ENCODE data around the gene DHX32.
"Not testable (repeated sequence)": the region's sequence is repeated elsewhere in the genome, so short reads cannot be mapped to it uniquely, and the experiment has no call there.

The DHX32 gene

GRCh38 chr10:125896088-125896934, 15.2 kb upstream of the DHX32 start, which contains the start of gene FANK1:
TSS of gene FANK1 (plus strand) at chr10:125896564. CDS start at chr10:125896643, 79 bp downstream.
- peak; percentile 32 to 86 (median 74) for DNase-seq

GRCh38 chr10:125895130-125896087, 14.3 kb upstream of the DHX32 start:
- DNase-seq: peak in 49 of 51 donors; percentile 7 to 69 (median 44)

- DNase-seq: not testable (repeated sequence)
These were observed 13.1 kb upstream of the DHX32 start for GRCh38 chr10:125894176-125894575.

DNA sequence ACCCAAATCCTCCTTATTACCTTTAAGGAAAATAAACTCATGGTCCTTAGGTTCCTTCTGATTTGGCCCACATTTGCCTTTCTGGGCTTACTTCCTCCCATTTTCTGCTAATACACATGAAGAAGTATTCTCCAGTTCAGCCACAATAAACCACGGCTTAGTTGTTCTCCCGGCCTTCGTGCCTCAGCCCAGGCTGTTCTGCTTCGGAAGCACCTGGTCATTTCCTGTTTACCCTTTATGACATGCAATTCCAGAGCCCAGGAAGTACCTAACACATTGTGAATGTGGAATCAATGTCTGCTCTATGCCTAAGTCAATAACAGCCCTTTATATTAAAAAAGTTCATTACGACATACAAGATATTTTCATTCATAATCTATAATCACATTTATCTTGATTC, 11.3 kb upstream of the DHX32 start:
- not testable (repeated sequence) for DNase-seq

DNA sequence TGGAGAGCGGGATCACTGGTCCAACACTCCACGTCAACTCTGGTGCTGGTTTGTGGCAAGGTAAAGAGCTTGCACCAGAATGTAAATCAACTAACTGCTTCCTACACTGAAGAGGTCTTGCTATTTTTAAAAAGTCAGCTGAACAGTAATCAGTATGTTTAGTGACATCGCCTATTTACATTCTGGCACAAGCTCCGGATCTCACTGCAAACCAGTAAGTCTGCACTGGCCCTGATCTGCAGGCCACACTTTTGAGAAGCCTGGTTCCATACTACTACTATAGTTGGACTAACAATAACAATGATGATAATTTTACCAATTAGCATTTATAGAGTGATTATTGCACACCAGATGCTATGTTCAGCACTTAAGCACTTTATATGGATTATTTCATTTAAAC, 8.3 kb upstream of the DHX32 start:
- DNase-seq: not testable (repeated sequence)

GRCh38 chr10:125886914-125887512, 5.9 kb upstream of the DHX32 start:
- DNase-seq: no peak

DNA sequence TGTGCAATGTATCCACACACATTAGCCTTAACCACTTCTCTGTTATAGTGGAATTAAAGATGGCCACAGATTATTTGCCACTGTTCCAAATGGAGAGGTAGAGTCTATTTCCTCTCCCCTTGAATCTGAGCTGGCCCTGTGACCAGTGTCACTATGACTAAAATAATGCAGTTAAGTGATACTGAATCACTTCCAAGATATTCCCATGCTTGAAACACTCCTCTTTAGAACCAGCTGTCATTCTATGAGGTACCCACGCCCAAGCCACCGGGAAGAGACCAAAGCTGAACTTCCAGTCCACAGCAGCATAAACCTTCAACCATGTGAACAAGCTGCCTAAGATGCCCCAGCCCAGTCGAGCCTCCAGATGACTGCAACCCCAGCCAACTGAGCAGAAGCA, 2.1 kb upstream of the DHX32 start:
- no peak for DNase-seq

DNA sequence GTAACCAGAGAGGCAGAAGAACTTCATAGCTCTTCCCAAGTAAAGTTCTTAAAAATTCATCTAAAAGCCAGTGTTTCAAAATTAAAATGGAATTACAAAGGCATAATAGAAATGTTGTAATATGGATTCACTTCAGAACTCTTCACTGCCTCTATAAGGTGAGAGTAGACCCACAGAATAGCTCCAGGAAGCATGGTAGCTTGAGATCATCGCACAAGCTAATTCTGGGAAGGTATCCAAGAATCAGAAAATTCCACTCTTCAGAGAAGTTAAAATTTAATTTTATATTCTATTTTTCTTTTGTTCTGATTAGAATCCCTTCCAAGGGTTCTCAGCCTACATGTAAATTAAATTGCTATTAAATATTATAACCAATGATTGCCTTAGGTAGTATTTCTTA, 1.5 kb upstream of the DHX32 start:
- DNase-seq: no peak

DNA sequence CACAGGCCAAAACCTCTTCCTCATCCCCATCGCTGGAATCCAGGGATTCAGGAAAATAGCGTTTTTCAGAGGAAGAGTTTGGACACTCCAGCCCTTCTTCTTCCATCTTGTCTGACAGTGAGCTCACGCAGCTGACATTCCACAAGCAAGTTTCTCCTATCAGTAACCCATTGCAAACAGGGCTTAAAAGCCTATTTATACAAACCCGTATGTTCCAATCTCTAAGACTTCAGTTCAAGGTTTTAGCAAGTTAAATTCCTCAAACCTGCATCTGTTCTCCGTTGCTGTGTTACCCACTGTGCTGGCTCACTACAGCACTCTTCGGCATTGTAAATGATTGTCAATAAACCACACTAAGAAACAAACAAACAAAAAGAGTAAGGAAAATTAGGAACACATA, 373 bp downstream of the DHX32 start:
- DNase-seq: no peak

DNA sequence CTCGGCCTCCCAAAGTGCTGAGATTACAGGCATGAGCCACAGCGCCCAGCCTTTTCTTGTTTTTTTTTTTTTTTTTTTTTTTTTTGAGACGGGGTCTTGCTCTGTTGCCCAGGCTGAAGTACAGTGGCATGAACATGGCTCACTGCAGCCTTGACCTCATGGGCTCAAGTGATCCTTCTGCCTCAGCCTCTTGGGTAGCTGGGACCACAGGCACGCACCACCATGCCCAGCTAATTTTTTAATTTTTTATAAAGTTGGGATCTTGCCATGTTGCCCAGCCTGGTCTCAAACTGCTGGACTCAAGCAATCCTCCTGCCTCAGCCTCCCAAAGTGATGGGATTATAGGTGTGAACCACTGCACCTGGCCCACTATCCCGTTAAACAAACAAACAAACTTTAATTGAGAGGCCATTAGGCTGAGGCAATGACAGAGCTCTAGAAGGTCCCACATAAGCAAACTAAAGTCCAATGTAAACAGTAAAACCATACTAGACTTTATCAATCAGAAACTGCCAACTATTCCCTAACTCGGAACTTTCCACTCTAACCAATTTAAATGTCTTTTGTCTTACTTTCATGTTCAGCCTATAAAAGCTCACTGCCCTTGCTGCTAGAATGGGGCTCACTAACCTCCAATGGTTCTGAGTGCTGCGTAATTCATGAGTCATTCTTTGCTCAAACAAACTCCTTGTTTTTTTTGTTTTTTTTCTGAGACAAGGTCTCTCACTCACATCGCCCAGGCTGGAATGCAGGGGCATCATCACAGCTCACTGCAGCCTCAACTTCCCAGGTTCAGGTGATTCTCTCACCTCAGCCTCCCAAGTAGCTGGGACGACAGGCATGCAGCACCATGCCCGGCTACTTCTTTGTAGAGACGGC, 1.9 kb downstream of the DHX32 start:
- DNase-seq: no peak

DNA sequence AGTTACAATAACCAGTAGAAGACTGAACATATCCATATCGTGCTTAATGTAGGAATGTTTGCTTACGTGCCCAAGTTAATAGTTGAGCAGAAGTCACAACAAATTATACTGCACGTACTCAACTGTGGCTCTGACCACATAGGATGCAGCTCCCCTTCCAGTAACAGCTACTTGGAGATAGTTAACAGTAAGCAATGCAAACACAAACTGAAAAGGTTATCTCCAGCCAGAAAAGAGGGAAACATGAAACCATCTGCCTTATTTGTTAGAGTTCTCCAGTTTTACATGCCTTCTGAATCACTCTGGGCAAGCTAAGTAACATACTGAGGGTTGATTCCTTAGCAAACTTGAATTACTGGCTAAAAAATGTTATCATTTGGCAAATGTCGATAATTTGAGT, 9.8 kb downstream of the DHX32 start:
- DNase-seq: no peak

- no peak for DNase-seq
These were observed 12.6 kb downstream of the DHX32 start for GRCh38 chr10:125868372-125868975.

DNA sequence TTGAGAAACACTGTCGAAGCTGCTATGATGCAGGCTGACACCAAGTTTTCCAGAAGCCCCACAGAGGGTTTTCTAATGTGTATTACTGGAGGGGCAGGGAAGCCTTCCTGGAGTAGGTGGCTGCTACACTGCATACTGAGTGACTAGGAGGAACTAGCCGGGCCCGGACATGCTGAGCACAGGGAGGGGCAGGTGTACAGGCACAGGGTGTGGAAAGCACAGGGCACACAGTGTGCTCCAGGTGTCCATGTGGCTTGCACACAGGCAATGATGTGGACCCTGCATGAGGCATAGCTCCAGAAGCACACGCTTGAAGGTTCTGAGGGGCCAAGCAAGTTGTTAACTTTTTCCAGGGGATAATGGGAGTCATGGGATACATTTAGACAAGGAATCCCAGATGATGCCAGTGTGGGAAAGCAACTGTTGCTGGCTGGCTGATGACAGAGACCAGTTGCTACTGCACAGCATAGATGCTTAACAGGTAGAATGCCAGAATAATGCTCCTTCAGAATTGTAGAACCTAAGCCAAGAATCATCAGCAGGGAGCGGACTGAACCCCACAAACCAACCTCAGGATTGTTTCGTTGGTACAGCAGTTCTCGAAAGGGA, 14.6 kb downstream of the DHX32 start:
- no peak for DNase-seq

- DNase-seq: no peak
These were observed 16.0 kb downstream of the DHX32 start for GRCh38 chr10:125865120-125865519.

DNA sequence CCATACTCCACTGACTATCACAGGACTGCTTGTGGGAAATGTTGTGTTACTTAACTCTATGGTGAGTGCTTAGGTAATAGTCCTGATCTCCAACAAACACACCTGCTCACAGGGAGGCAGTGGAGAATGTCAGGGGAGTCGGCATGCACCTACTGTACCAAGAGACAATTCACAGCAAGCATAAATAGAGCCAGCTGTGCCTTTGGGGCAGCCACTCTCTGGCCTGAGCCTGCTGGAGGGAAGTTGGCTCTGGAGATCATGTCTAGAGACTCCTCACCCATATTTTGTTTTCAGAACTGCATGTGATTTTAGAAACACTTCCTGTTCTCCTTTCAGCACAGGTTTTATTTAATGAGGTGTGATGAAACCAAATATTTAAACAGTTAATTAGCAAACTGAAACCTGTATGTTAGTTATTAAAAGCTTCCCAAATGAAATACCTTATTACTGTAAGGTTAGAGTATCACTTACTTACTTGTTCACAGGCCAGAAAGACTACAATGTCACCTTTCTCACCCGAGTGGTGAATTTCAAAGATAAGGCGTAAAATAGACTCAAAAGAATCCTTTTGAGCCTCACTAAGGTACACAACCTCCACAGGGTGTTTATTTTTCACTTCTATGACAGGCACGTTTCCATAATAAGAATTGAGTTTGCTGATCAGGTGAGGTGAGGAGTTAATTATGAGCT, 21.8 kb downstream of the DHX32 start:
- DNase-seq: no peak

DNA sequence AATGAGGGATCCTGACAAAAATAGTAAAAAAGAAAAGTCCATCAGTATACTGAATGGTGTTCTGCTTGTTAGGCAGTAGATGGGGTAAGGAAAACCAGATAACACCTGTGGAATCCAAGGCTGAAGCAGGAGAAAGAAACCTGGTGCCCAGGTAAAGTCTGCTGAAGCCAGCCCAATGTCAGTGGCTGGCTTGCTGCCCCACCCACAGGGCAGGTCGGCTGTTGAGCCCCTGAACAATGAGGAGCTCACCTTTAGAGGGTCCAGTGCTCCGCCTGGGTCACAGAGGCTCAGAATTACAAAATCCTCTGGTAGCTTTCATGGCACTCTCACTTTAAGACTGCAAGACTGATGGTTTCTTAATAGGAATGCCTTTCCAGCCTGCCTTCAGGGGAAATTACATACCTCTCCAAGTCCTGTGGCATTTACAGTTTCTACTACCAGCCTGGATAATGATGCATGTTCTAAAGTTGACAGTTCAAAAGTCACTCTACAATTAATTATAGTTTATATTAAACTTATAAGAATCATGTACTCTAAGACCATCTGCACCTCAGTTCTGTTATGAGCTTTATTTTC, 23.8 kb downstream of the DHX32 start:
- no peak for DNase-seq

GRCh38 chr10:125852487-125852886, 28.6 kb downstream of the DHX32 start:
- no peak for DNase-seq

DNA sequence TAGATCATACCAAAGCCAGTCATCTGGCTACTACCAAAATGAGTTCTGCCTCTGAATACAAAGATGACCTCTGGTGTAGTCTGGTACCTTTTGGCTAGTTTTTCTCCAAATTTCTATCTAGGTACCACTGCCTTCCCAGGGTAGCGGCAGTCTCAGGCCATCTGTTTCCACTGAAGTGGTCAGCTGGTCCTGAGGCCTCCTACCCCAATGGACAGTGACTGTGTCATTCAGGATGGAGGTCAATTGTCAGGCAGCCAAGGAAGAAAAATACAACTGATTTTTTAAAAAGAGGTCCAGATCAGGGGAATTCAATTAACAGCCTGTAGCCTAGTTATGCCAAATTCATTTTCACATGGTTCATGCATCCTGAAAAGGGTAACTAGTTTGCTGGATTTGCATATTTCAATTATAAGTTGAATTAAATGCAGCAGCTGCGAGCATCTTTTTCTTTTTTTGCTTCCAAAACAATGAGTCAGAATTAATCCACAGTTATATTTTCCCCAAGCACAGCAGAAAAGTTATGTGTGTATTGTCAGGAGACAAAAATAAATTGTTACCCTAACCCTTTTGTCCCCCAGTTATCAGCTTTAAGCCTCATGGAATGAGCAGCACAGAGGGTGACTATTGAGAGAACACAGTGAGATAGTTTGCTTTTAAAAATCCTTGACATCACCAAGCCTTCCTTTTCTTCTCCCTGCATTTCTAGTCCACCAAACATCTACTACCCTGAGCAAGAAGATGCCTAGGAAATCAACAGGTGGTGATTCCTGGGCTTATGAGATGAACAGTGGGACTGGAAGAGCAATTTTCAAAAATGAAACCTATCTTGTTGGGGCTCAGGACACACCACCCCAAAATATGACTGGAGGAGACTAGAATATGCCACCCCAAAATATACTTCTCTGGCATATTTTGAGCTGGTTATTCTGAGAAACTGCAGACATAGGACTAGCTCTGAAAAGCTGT, 30.0 kb downstream of the DHX32 start:
- DNase-seq: no peak

All from hypothalamus (tissue), 51 donors.